T-helper 9 cell (primary cell): Measurements from ENCODE around the gene MALRD1.

Source experiments
- DNase-seq: peaks from one replicate; pipeline ENCODE4 v3.0.0-alpha.2; 2020

MALRD1 gene

DNA sequence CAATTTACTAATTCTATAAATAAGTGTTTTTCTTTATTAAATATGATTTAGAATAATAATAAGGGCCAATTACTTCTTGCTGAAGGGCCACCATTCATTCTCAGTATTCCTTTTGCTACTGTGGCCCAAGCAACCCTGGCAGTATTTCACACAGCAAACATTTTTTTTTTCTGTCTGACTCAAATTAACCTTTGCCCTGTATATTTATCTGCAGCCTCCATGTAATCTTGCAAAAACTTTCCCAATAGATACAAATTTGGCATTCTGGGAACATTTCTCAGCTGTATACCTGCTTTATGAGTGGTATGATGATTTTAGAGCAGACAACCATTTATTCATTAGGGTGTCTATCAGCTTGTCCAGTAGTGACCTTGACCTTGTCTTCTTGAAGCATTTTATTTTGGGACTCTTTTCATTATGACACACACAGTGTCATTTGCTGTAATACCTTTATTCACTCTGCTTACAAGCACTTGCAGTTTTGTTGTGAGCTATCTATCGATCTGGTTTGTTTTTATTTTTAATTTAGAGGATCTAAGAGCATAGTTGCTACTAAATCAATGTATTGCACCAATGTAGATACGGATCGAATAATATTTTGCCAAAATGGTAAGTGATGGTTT is 607.9 kb downstream of the MALRD1 start:
- DNase-seq: no peak

DNA sequence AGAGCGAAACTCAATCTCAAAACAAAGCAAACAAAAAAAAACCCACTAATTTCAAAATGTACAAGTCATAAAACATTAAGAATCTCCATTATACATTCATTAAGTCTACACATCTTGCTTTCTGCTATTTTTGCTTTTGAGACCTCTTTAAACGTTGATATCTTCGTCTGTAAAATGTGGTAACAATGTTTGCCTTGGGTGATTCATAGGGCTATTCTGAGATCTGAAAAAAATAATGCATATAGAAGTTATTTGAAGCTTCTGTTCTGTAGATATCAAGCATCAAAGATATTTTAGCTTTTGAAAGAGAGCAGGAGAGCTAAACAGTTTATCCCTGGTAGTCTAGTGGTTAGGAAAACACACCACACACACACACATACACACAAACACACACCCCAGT is 609.5 kb downstream of the MALRD1 start:
- no peak for DNase-seq

DNA sequence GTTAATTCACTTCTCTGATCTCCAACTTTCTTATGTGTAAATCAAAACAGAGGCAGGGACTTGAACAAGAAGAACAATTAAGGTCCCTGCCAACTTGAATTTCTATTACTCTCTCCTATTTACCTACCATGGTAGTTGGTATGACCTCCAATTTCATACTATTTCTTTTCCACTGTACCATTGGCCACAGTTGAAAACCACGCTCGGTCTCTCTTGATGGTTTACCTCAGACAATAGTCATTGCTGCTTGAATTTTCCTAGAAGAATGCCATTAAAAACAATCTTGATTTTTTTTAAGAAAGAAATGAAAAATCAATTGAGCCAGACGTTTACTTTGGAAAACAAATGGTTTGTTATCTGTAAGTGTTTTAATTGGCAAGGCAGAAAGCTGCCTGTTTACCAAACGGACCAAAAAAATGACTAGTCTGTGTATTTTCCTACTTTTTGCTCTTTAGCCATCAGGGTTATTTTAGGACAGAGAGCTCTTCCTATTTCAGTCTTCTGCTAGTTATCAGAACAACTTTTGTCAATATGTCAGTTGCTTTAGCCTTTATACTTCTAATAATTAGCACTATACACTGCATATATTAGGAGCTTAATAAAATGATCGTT is 610.1 kb downstream of the MALRD1 start:
- no peak for DNase-seq

DNA sequence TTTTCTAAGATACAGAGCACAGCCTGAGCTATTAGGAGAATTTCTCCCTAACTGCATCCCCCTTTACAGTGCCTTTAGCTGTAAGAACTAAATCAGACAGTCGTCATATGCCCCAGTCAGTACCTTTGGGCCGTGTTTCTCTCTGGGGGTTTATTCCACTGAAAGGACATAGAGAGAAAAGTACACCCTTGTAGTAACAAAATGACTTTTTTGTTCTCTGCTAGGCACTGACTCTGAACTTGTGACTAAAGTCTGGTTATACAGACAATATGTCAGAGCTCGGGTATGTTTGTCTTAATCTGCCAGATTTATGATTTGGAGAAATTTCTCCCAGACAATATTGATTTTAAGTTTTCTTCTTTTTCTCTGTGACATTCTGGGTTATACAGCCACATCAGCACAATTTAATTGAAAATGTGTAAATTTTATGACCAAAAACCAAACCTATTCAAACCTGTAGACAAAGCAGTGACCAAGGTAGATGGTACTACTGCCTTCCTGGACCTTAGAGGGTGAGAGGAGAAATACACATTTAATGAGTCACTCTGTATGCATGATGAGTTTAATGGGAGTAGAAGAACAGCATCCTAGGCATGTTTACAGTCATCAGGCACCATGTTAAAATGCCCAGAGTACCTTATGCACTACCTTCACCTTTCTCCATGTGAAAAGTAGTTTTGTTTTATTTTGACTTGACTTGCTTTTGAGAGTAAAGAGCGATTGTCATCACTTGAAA is 611.5 kb downstream of the MALRD1 start:
- DNase-seq: no peak

DNA sequence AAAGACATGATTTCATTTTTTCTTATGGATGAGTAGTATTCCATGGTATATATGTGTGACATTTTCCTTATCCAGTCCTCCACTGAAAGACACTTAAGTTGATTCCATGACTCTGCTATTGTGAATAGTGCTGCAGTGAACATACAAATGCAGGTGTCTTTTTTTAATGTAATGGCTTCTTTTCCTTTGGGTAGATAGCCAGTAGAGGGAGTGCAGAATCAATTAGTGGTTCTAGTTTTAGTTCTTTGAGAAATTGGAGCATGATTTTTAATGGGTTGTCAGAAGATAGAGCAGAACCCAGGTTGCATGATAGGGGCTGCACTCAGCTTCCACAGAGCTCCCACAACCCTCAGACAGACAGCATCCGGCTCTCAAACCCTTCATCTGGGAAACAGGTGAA is 614.7 kb downstream of the MALRD1 start:
- no peak for DNase-seq

DNA sequence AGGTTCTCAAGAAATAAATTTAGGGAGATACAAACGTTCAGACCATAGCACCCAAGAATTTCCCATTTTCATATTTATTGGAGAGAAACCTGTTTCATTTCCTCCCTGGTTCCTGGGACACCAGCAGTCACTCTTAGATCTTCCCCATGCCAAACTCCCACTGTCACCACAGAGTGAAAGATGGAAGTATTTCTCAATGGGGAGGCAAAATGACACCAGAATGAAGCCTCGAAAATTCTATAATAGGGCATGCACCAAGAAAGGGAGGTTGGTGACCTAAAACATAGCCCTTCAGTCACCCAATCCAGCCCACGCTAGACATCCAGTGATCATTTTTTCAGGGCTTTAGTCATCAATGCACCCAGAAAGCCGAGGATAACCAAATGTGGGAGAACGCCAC is 619.5 kb downstream of the MALRD1 start:
- no peak for DNase-seq

DNA sequence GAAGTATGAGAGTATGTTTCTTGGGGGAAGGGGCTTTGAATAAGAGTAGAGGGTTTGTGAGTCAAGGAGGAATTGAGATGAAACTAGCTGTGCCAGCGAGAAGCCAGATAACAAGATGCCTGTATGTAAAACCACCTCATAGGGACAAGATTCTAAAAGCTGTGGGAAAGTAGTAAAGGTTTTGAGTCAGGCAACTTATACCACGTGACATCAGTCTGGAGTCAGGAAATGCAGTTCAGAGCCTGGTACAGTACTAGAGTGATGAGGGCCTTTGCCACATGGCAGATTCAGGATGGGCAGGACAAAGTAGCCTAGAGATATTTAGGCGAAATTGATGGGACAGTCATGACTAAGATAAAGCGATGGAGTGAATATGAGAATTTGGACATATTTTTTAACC is 627.5 kb downstream of the MALRD1 start:
- no peak for DNase-seq

DNA sequence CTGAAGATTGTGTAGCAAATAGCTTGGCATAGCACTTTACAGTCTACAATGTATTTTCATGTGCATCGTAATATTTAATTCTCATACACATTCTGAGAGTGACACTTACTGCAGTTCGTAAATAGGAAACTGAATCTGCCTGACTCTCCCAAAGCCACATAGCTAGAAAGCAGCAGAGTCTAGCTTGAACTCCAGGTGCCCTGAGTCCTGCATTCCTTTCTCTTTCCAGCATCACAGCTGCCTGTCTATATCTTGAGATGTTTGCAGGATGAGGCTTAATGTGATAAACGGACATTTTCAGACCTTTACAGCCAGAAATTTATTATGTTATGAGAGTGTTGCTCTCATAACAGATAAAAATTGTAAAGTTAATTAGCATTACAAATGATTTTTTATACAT is 634.8 kb downstream of the MALRD1 start:
- no peak for DNase-seq

DNA sequence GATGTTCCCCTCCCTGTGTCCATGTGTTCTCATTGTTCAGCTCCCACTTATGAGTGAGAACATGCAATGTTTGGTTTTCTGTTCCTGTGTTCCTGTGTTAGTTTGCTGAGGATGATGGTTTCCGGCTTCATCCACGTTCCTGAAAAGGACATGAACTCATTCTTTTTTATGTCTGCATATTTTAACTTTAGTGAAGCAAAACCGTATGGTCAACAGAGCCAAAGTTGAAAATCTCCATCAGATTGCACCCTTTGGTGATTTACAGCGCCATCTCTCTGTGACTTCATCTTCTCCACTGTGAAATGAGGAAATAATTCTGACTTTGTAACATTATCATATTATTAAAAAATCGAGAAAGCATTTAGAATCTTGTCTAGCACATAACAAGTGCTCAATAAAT is 635.4 kb downstream of the MALRD1 start:
- DNase-seq: no peak

DNA sequence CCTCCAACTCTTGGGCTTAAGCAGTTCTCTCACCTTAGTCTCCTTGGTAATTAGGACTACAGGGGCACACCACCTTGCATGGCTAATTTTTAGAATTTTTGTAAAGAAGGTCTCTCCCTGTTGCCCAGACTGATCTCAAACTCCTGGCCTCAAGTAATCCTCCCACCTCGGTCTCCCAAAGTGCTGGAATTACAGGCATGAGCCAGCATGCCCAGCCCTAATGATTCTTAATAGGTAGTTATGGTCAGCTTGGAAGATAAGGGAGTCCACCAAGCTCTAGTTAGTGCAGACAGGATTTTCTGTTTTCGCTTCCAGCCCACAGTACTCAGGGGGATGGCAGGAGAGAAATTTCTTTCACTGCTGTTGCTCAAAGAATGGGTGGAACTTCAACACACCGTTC is 639.7 kb downstream of the MALRD1 start:
- DNase-seq: no peak

DNA sequence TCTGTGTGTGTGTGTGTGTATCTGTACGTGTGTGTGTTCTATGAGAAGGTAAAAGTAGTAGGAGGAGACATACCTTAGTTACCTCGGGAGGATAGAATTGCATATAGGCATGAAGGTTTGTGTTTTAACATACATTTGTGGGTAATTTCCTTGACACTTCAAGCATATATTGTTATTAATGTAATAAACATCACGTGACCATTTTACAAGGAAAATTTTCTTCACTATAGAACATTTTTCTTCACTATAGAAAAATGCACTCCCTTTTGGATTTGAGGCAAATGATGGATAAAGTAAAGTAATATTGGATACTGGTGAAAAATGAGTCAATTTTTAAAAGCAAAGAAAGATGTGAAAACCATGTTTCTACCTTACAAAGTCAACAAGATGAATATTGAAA is 640.6 kb downstream of the MALRD1 start:
- no peak for DNase-seq

DNA sequence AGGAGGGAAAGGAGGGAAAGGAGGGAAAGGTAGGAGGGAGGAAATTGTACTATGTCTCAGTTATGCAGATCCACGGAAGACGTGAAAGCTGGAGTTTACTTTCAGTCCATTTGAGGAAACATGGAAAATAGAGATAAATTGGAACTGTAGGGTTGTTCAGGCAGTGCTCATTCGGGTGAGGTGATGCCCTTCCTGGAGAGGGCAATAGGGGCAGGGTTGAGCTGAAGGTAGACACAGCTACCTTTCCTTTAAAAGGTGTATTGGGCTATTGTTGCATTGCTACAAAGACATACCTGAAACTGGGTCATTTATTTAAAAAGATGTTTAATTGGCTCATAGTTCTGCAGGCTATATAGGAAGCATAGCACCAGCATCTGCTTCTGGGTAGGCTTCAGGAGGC is 650.7 kb downstream of the MALRD1 start:
- no peak for DNase-seq

DNA sequence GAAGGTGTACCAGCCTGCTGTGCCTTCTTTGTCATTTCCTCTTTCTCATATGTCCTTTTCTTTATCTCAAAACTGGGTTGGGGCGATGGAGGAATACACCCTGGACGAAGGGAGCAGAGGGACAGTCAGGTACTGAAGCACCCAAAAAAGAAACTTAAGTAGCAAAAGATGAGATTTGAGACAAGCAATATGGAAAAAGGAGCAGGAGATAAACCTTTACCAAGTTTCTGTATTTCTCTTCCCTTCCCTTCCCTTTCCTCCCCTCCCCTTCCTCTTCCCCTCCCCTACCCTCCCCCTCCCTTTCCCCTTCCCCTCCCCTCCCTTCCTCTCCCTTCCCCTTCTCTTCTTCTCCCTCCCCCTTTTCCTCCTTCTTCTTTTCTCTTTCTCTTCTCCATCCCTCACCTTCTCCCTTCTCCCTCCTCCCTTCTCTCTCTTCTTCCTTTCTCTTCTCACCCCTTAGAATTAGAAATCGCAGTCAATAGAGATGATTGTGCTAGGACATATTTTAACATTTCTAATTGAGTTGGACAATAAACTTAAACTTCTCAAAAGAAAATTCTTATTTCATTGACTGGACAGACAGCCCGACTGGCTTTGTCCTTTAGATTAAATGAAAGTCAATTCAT is 652.9 kb downstream of the MALRD1 start:
- no peak for DNase-seq

DNA sequence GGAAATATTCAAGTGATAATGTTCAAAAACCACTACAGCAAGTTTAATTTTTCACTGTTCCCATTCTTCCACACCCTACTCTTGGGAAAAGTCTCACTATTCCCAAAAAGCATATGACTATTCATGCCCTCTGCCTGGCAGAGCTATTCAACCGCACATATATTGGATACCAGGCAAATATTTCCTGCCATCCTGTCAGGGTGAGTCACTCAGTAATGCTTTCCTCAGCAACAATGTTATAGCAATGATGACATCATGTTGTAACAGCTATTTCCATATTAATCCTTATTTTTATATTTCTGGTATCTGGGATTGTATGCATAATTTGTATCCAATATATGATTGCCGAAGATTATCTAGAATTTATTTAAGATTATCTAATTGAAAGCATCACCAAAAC is 653.6 kb downstream of the MALRD1 start:
- DNase-seq: no peak

DNA sequence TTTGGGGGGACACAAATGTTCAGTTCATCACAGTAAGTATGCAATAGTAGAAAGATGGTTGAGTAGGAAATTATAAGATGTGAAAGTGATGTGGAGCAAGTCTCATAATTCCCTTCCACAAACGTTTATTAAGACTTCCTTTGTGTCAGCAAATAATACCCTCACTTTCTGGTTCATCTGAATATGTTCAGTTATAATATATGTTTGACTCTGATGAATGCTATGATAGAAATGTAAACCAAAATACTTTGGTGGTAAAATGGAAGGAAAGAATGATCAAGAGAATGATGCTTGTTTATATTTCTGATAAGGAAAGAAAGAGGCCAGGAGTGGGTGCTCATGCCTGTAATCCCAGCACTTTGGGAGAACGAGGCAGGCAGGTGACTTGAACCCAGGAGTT is 655.9 kb downstream of the MALRD1 start:
- no peak for DNase-seq

DNA sequence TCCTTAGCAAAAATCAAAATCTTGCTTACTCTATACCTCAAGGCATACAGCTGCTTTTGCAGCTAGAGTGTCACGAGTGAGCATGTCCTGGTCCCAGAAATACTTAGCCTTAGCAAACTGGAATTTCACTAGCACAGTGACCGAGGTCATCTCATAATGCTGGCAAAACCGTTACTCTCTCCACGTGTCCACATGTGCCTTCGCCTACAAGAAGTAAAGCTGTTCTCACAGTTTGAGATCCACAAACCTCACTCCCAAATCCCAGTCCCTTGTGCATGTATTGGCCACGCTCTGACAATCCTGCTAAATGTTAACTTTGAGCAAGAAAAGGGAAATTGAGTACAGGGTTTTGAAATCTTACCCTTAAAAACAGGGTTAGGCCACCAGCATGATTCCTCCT is 656.6 kb downstream of the MALRD1 start:
- no peak for DNase-seq

DNA sequence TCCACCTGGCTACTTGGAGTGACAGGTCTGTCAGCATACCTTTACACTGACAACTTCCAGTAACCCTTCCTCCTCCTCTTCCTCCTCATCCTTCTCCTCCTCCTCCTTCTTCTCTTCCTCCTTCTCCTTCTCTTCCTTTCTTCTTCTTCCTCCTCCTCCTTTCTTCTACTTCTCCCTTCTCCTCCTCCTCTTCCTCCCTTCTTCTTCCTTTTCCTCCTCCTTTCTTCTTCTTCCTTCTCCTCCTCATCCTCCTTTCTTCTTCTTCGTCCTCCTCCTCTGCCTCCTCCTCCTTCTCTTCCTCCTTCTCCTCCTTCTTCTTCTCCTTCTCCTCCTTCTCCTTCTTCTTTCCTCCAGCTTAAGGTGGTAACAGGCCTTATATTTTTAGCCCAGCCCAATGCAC is 658.3 kb downstream of the MALRD1 start:
- DNase-seq: no peak

DNA sequence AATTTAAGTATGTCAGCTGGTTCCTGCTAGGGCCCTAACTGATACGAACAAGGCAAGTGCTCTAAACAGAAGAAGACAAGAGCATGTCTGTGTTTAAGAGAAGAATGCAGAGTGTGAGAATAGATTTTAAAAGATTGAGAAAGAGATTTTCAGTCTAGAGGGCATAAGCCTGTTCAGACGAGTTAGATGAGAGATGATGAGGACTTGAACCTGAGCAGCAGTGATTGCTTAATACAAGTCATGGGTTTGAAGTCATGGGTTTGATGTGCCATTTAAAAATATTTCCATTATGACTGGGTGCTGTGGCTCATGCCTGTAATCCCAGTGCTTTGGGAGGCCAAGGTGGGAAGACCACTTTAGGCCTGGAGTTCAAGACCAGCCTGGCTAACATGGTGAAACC is 658.8 kb downstream of the MALRD1 start:
- DNase-seq: no peak

DNA sequence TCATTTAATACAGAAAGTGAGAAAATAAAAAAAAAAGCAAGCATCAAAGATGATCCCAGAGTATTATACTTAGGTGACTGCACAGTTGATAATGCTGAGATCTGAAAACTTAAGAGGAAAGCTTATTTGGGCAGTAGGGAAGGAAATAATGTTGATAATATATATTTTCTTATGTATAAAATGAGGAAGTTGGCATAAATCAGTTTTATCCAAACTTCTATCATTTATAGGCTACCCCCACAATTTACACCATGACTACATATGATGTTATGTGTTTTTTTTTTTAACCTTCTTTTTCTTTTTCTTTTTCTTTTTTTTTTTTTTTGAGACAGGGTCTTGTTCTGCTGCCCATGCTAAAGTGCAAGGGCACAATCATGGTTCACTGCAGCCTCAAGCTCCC is 659.4 kb downstream of the MALRD1 start:
- DNase-seq: no peak

DNA sequence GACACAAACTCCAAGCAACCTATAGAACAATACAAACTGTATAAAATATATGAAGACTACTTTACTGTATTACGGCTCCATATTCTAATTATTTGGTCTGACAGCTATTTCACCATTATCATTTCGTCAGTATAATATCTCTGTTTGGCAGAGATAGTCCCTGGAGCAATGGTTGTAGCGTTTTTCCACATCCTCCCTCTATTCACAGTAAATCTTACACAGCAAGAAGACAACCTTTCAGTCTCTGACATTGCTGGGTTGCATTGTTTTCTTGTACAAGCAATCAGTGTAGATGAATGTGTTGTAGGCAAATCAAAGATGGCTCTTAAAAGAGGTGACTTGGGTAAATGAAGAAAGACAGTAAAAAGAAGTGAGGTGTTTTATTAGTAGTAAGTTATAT is 662.0 kb downstream of the MALRD1 start:
- no peak for DNase-seq

DNA sequence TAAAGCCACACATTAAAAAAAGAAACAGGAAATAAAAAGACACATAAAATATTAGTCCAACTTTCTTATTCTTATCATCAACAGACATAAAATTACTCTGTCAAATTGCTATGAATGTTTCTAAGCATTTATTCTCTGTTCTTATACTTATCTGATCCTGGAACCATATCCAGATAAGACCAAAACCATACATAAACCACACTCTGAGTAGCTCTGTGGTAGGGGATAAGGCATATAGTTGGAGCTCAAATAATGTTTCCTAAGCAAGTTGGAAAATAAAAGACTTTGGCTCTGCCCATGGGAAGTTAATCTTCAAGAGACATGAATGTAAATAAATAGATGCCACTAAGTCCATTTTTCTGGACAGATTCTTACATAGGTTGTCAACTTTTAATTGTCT is 664.6 kb downstream of the MALRD1 start:
- DNase-seq: no peak

DNA sequence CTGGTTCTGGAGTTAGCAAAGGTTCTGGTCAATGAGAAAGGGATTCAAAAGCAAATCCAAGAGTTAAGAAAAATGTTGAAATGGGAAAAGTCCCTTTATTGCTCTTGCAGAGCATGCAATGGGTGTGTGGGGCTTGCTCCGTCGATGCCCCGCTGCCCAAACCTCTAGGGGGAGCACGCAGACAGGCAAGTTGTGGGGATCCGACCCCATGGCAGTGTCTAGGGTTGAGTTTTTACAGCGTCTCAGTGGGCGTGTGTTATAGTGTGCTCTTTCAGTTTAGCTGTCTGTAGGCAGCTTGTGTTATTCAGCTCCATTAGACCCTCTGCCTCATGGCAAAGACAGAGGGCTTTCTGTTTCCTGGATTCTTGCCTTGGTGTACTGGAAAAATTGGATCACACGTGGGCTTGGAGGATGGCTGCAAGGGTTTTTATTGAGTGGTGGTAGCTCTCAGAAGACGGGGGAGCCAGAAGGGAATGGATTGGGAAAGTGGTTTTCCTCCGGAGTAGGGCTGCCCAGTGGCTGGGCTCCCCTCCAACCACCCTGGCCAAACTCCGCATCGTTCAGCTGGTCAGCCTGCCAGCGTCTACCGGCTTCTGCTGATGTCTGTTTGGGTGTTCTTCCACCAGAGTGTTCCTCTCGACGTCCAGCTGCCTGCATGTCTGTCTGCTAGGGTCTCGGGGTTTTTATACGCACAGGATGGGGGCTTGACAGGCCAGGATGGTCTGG is 665.4 kb downstream of the MALRD1 start:
- no peak for DNase-seq

DNA sequence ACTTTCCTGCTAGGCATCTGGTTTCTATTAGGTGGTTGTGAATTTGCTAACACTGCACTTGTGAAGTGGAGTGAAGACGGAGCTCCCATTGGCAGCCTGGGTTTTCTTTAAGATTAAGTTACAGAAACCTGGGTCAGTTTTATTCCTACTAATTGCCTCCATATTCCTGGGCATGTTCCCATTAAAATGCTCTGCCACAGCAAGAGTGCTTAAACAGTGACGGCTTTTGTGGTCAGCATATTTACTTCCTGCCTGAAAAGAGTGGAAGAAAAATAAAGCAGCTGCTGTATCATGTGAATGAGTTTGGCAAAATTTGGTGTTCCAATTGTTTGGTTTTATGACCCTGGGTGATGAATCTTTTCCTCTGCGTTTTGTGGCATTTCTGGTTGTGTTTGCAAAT is 670.7 kb downstream of the MALRD1 start:
- DNase-seq: no peak
